CD4-positive, alpha-beta T cell treated with Interleukin-17A for 4 hours (primary cell): ENCODE data around the gene TRIM75.
"Not testable (repeated sequence)": the region's sequence is repeated elsewhere in the genome, so short reads cannot be mapped to it uniquely, and the experiment has no call there.

Experiments used
- DNase-seq: peaks from one replicate; pipeline ENCODE4 v3.0.0-alpha.2; 2020; ENCODE audit warnings: mixed read lengths

Gene TRIM75

DNA sequence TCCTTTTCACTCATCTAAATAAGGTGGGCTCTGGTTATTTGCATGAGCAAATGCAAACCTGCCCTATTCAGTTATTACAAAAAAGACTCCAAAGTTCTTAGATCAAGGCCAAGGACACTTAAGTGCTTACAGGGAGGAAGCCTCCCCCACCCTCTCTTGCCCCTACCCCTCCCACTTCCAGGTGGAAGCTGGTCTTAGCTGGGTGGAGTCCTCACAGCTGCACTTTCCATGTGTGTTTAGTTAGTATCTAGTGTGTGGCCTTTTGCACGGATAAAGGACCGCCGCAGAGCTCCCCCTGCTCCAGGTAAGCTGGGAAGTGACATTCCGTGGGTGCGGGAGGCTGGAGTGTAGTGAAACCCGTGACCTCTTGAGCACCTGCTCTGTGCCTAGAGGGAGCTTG is at the start of gene TRIM75:
Gene TRIM75, plus strand, starts transcription at position 222 of the 400 bp plus-strand sequence. CDS start 5,282 bp downstream, outside the sequence.
- no peak for DNase-seq

DNA sequence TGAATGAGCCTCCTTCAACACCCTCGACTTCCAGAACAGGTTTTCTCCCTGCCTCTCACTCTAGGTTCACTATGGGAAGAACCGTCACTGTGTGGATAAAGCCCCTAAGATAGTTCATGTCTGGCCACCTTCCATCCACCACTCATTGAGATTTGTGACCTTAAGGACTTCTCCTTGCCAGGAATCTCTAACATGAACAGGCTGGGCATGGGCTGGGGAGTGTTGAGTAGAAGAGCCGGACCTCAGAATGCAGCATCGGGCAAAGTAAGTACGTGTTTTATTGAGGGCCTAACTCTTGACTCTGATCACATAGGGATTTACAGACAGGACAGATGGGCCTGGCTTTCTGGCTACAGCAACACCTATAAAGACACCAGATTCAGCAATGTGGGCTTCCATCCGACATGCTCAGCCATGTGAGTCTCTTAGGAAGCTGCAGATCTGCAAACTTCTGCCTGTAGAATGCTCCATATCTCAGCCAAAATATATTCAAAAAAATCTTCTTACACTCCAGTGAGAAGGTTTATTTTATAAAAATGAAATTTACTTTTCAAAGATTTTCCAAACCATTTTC is 48.2 kb upstream of the TRIM75 start:
- DNase-seq, result no peak

DNA sequence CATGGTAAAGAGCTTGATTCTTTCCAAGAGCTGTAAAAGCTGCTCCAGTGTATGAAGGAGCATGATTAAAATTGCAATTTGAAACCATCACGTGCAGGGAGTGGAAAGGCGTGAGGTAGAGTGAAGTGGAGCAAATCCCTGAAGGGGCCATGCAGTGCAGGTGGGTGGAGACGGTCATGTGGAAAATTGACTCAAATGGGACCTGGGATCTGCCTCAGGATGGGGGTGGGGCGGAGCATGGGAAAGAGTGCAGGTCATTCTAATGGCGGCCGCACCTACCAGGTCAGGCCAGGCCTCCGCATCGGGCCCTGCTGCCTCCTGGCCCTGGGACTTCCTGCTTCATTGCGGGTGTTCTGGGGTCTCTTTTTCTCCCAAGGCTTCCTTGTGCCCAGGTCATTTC is 47.2 kb upstream of the TRIM75 start:
- DNase-seq, result no peak

DNA sequence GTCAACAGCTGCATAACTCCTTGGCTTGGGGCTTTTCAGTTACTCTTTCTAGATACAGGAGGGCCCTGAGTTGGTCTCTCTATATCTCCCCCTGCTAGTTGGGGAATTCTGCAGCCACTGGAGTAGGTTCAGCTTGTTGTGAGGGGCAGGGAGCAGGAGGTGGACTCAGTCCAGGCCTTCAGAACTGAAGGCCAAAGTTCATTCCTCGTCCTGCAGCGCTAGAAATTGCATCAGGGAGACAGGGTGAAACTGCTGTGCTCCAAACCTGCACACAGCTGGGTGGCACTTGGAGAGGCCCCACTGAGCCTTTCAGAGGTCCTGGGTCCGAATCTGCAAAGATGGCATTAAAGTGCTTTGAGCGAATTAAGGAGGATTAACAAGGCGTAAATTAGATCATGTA is 46.8 kb upstream of the TRIM75 start:
- DNase-seq, result no peak

DNA sequence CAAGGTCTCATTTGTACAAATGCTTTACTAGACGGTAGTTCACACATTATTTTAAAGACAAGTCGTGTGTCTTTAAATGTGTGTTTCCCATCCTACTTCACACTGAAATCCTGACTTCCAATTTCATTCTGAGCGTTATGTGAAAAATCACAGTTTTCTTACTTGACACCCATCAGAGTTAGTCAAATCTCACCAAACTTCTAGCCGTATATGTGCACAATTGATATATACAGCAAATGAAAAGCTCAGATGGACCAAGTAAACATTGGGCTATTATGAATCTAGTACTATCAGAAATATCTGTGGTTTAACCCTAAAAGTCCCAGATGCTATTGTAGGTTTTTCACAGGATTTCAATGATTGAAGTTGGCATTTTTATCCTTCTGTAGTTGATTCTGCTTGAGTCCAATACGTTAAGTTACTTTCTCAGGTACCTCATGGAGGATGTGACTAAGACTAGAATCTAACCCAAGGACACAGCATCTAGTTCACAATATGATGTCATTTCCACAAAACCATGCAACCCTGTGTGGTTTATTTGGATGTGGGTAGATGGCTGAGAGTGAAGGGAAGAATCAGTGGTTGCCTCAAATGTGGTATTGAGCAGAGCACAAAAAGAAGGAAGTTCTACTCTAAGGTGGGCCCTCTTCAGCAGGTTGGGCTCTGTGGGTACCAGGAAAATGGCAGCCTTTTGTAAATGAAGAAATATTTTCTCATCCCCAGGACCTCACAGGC is 44.0 kb upstream of the TRIM75 start:
- DNase-seq, result no peak

- DNase-seq, result no peak
Measured at GRCh38 chr4:165010487-165010886, 43.2 kb upstream of the TRIM75 start.

- no peak for DNase-seq
Measured at GRCh38 chr4:165010991-165011390, 42.7 kb upstream of the TRIM75 start.

- DNase-seq, result no peak
Measured at GRCh38 chr4:165011403-165011802, 42.3 kb upstream of the TRIM75 start.

GRCh38 chr4:165013691-165014090 is 40.0 kb upstream of the TRIM75 start:
- DNase-seq, result no peak

DNA sequence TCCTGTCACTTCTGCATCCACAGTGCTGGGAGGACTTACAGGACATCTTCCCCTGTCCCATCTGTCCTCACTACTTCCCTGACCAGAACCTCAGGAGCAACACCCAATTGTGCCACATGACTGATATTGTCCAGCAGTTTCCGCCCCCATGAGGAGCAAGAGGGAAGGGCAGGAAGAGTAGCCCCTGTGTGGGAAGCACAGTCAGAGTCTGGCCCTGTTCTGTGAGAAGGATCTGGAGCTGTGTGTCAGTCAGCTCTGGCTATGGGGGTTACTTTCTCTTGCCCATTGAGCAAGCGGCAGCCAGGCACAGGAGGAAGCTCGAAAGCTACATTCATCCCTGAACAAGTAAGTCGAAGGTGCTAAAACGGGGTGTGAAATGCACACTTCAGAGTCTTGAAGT is 36.7 kb upstream of the TRIM75 start:
- no peak for DNase-seq

DNA sequence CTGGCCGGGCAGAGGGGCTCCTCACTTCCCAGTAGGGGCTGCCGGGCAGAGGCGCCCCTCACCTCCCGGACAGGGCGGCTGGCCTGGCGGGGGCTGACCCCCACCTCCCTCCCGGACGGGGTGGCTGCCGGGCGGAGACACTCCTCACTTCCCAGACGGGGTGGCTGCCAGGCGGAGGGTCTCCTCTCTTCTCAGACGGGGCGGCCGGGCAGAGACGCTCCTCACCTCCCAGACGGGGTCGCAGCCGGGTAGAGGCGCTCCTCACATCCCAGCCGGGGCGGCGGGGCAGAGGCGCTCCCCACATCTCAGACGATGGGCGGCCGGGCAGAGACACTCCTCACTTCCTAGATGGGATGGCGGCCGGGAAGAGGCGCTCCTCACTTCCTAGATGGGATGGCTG is 33.7 kb upstream of the TRIM75 start:
- DNase-seq, result not testable (repeated sequence)

DNA sequence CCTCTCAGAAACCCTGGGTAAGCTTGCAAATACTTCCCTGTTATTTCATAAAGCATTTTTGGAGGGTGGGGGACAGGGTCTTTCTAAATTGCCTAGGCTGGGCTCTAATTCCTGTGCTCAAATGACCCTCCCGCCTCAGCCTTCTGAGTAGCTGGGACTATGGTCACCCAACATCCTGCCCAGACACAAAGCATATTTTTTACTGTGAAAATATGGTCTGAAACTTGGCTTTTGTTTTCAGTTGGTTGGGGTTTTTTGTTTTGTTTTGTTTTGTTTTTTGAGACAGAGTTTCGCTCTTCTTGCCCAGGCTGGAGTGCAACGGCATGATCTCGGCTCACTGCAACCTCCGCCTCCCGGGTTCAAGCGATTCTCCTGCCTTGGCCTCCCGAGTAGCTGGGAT is 27.9 kb upstream of the TRIM75 start:
- not testable (repeated sequence) for DNase-seq

GRCh38 chr4:165027762-165028402 is 25.8 kb upstream of the TRIM75 start:
- DNase-seq, result no peak

GRCh38 chr4:165031436-165032211 is 22.0 kb upstream of the TRIM75 start, which contains the start of gene TRIM60:
TRIM60 (plus strand) TSS chr4:165031999; CDS start chr4:165040073, 8,074 bp downstream.
- no peak for DNase-seq

GRCh38 chr4:165048170-165048569 is 5.5 kb upstream of the TRIM75 start:
- no peak for DNase-seq

DNA sequence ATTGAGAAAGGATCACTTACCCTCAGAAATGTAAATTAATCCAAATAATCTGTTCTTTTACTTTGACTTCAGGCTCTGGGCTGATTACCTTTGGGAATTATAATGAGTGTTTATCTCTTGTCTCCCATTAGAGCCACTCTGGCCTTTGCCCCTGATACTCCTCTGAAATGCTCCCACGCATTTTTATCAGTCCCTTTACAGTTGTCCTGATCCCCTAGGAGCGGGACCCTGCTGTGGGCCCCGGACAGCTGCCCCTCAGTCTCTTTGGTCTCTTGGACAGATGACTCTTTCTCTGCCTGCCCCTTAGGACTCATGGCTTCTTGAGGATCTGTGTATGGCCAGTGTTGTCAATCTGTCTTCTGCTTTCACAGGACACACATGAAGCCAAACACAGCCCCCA is 1.0 kb upstream of the TRIM75 start:
- no peak for DNase-seq

- no peak for DNase-seq
Measured at GRCh38 chr4:165055601-165056000, 1.9 kb downstream of the TRIM75 start.

DNA sequence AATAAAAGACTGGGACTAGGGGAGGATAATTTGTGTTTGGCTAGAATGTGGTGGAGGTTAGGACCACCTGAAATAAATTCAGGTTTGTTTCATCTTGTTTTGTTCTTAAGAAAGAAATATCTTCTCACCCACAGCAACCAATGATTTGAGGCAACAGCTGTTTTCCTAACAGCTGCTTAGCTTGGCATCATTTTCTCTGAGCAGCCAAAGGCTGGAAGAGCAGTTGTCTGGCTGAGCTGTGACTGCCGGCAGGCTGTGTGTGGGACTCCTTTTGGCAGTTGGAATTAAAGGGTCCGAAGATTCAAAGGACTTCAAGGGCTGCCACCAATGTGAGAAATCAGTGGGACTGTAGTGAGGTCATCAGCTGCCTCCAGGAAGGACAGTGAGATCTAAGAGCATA is 5.0 kb downstream of the TRIM75 start:
- no peak for DNase-seq

DNA sequence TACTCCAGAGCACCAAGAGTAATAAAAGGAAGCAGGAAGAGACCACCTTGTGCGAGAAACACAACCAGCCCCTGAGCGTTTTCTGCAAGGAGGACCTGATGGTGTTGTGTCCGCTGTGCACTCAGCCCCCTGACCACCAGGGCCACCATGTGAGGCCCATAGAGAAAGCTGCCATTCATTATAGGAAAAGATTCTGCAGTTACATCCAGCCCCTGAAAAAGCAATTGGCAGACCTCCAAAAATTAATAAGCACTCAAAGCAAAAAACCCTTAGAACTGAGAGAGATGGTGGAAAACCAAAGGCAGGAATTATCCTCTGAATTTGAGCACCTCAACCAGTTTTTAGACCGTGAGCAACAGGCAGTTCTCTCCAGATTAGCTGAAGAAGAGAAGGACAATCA is 5.7 kb downstream of the TRIM75 start:
- no peak for DNase-seq

DNA sequence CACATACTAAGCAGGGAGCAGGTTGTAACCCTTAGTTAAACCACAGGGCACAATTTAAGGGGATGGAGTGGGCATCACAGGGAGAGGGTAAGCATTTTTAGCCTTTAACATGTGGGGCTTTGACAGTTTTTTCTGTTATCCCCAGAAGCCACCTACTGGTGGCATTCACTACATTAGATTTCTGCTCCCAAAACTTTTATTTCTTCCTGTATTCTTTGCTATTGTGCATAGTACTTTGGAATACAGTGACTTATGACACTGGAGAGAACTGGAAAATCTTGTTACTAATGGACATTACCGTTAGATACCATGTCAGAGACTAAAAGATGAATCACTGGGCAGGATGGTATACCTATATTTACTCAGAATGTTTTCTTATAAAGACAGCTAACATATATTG is 7.3 kb downstream of the TRIM75 start:
- no peak for DNase-seq

DNA sequence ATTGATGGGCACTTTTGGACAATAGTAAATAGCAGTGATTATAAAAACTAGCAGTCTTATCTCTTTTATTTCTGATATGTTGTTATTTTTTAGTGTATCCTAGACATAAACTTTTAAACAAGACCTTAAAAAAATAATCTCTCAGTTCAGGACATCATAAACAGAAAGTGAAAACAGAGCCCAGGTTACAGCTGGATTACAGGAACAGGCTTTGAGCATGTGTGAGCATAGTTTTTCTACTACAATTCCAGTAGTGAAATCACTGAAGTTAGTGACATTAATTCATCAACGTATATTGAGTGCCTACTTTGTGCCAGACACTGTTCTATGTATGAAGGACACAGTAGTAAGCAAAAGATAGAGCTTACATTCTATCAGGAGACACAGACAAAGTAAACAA is 16.9 kb downstream of the TRIM75 start:
- DNase-seq, result no peak

DNA sequence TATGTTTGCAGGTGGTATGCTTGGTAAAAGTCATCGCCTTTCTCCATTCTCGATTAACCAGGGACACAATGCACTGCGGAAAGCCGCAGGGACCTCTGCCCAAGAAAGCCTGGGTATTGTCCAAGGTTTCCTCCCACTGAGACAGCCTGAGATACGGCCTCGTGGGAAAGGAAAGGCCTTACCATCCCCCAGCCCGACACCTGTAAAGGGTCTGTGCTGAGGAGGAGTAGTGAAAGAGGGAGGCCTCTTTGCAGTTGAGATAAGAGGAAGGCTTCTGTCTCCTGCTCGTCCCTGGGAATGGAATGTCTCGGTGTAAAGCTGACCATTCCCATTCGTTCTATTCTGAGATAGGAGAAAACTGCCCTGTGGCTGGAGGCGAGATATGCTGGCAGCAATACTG is 19.7 kb downstream of the TRIM75 start:
- not testable (repeated sequence) for DNase-seq

GRCh38 chr4:165077034-165077578 is 23.4 kb downstream of the TRIM75 start:
- DNase-seq, result no peak
